Measurements from ENCODE around the gene KLHL28. TPM values are rescaled to one million over a fixed set of nuclear protein-coding genes. Genes with fewer than 3 reads are reported as not detected.

The KLHL28 gene, protein sequence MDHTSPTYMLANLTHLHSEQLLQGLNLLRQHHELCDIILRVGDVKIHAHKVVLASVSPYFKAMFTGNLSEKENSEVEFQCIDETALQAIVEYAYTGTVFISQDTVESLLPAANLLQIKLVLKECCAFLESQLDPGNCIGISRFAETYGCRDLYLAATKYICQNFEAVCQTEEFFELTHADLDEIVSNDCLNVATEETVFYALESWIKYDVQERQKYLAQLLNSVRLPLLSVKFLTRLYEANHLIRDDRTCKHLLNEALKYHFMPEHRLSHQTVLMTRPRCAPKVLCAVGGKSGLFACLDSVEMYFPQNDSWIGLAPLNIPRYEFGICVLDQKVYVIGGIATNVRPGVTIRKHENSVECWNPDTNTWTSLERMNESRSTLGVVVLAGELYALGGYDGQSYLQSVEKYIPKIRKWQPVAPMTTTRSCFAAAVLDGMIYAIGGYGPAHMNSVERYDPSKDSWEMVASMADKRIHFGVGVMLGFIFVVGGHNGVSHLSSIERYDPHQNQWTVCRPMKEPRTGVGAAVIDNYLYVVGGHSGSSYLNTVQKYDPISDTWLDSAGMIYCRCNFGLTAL
- total RNA-seq, result 4.1 and 4.5 TPM in 2 replicates

DNA sequence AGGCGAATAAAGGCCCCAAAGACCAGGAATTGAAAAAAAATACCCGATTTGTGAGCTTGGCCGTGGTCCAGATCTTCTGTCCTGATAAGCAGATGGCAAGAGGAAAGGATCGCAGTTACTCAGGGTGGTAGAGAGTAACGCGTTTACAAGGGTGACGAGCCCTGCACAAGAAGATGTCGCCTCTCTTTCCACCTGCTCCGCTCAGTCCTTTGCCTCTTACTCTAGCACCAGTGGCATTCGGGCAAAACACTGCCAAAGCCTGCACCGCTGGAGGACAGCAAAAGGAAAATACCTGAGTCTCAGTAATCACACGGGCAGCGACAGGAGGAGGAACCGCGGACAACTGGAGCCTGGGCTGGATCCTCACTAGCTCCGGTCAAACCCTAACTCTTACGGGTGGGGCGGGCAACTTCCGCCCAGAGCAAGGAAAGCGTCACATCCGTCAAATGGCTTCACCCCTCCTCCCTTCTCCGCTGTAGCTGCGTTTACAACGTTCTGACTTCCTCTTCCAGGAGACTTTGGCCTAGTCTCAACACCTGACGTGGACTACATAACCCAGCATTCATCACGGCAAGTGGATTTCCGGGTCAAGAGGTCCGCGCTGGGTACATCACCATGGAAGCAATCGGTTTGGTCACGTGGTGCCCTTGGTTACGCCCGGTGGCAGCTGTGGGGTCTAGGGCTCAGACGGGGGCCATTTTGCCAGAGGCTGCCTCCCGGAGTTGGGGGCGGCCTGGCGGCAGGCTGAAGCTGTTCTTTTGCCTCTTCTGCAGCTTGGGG lies at the start of gene KLHL28, which contains the start of gene TOGARAM1:
TSS of gene KLHL28 (minus strand) at position 394 of the 780 bp plus-strand sequence. CDS start 16,019 bp downstream, outside the sequence.
TSS of gene TOGARAM1 (plus strand) at position 637 of the 780 bp plus-strand sequence. CDS start 232 bp downstream, outside the sequence.

Other genes with a start within 250 kb of the KLHL28 start
- gene TOGARAM1, start 243 bp upstream of the KLHL28 start, total RNA-seq, result 2.9 and 4.1 TPM in 2 replicates
- 11.8 and 14.0 TPM in 2 replicates for gene PRPF39, start 122.2 kb upstream of the KLHL28 start, total RNA-seq
- gene FKBP3, start 172.5 kb upstream of the KLHL28 start, total RNA-seq, result 31.8 and 39.1 TPM in 2 replicates
- gene FANCM, start 174.0 kb upstream of the KLHL28 start, total RNA-seq, result 2.7 and 5.8 TPM in 2 replicates

All from hair follicular keratinocyte (primary cell).